Naive thymus-derived CD4-positive, alpha-beta T cell (primary cell): ENCODE measurements around the gene ARHGAP25. TPM values are rescaled to one million over a fixed set of nuclear protein-coding genes. Genes with fewer than 3 reads are reported as not detected.

Experiments used
- ATAC-seq: fragments of 150-1000 bp; cut with Tn5 transposase; 2 replicates; pipeline ENCODE4 v1.10.0; 2021; ENCODE audit warnings: mild to moderate bottlenecking, moderate library complexity
- CTCF ChIA-PET: fragments of 350-600 bp; sonication (Branson Sonifier 250); formaldehyde crosslinking; loops from one replicate; lab custom pipeline; 2021; ENCODE audit warnings: antibody characterized with exemption; lab: Charles Lee
- POLR2A ChIA-PET: fragments of 350-600 bp; sonication (Branson Sonifier 250); formaldehyde crosslinking; loops from one replicate; lab custom pipeline; 2021; ENCODE audit warnings: antibody characterized with exemption, inconsistent platforms; lab: Charles Lee
- DNase-seq, 9 donors: peaks; one replicate each; pipeline versions ENCODE4 v3.0.0 to v3.0.0-alpha.2; 2020 to 2022; ENCODE audit warnings: mixed read lengths in 1 of 9
- H3K27ac ChIP-seq: one replicate; pipeline ENCODE4 v1.7.0; 2013; ENCODE audit warnings: mild to moderate bottlenecking, low read depth, low read length, moderate library complexity
- H3K27me3 ChIP-seq, 2 donors: one replicate each; pipeline ENCODE4 v1.7.0; 2013; ENCODE audit warnings: low read length in 2 of 2, mild to moderate bottlenecking in 2 of 2, moderate library complexity in 2 of 2; ENCODE audit not compliant: control insufficient read depth in 2 of 2, insufficient read depth in 2 of 2
- H3K36me3 ChIP-seq, 3 experiments: 1 replicate in 2 of 3; 2 replicates in 1 of 3; pipeline ENCODE4 v1.7.0; 2013; ENCODE audit warnings: low read length in 3 of 3, mild to moderate bottlenecking in 3 of 3, moderate library complexity in 1 of 3; ENCODE audit not compliant: insufficient read depth in 3 of 3, control insufficient read depth in 2 of 3
- H3K4me1 ChIP-seq, 2 donors: one replicate each; pipeline ENCODE4 v1.7.0; 2013; ENCODE audit warnings: low read length in 2 of 2, mild to moderate bottlenecking in 2 of 2, moderate library complexity in 1 of 2; ENCODE audit not compliant: control insufficient read depth in 2 of 2, insufficient read depth in 2 of 2
- H3K4me3 ChIP-seq: 2 replicates; pipeline ENCODE4 v1.7.0; 2013; ENCODE audit warnings: mild to moderate bottlenecking, low read length
- H3K9me3 ChIP-seq, 3 experiments: 1 replicate in 2 of 3; 2 replicates in 1 of 3; pipeline ENCODE4 v1.7.0; 2013; ENCODE audit warnings: low read length in 3 of 3; ENCODE audit not compliant: control insufficient read depth in 2 of 3
- H3K27ac Mint-ChIP-seq, 9 donors: one replicate each; pipeline ENCODE4 v1.8.0; 2020 to 2022; ENCODE audit warnings: mixed read lengths in 9 of 9, mild to moderate bottlenecking in 8 of 9, moderate library complexity in 5 of 9, inconsistent platforms in 2 of 9
- H3K27me3 Mint-ChIP-seq, 5 donors: one replicate each; pipeline ENCODE4 v1.8.0; 2021 to 2022; ENCODE audit warnings: mixed read lengths in 5 of 5, mild to moderate bottlenecking in 1 of 5
- H3K36me3 Mint-ChIP-seq, 5 donors: one replicate each; pipeline ENCODE4 v1.8.0; 2020 to 2022; ENCODE audit warnings: mixed read lengths in 5 of 5, mild to moderate bottlenecking in 3 of 5, inconsistent platforms in 1 of 5
- H3K4me1 Mint-ChIP-seq, 7 donors: one replicate each; pipeline ENCODE4 v1.8.0; 2020 to 2022; ENCODE audit warnings: mixed read lengths in 7 of 7, mild to moderate bottlenecking in 3 of 7, inconsistent platforms in 1 of 7
- H3K4me3 Mint-ChIP-seq, 10 donors: one replicate each; pipeline ENCODE4 v1.8.0; 2020 to 2022; ENCODE audit warnings: mild to moderate bottlenecking in 10 of 10, mixed read lengths in 10 of 10, moderate library complexity in 6 of 10, inconsistent platforms in 2 of 10
- H3K9me3 Mint-ChIP-seq, 11 donors: one replicate each; pipeline ENCODE4 v1.8.0; 2020 to 2022; ENCODE audit warnings: mixed read lengths in 11 of 11, mild to moderate bottlenecking in 4 of 11, inconsistent platforms in 1 of 11, moderate library complexity in 1 of 11
- intact Hi-C, 2 donors: fragments of 100-400 bp; cut with micrococcal nuclease; formaldehyde crosslinking; loops; one replicate each; pipeline ENCODE4 v1.15.1; 2023
- polyA plus RNA-seq, 2 donors: library from polyadenylated mRNA; unstranded; fragments of 300-500 nt; fragmentation: Illumina TruSeq; gene quantifications; one replicate each; pipeline ENCODE4 v1.2.3, GENCODE V29; 2021
- total RNA-seq, 6 experiments: library from RNA in 5 of 6; stranded (reverse) in 5 of 6; gene quantifications; 1 replicate in 5 of 6; 2 replicates in 1 of 6; pipeline ENCODE4 v1.2.3 and lab custom pipeline; 2021 to 2026

ARHGAP25 gene
- total and polyA plus RNA-seq, 7 experiments from 2014 or later, result 63.3 to 139 (median 116) TPM

DNA sequence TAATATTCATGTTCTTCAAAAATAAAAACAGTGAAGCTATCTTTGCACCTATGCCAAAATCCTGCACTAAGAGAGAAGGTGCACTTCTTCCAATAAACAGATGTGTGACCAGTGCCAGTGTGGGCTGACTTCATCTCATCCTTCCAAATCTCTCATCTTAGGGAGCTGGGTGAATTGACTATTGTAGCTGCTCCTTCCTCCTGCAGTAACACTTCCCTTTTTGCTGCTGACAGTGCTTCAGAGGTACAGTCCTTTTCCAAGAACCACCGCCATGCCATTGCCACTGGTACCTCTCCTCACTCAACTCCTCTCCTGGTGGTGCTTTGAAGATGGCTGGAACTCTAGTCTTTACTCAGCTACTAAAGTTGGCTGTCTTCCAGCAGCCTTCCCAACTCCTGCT, 42.1 kb upstream of the ARHGAP25 start:
- intact Hi-C loops, result no loop called here
- no peaks in the 10 kb centered on the region for H3K36me3 ChIP-seq
- DNase-seq (no peak), ATAC-seq (no peak)
- peaks cover 3 to 23% (median 8%) of the 10 kb centered on the region in 5 donors for H3K27me3 Mint-ChIP-seq
- H3K27me3 ChIP-seq, result peaks cover 0 to 4% of the 10 kb centered on the region in 2 donors
- H3K4me1 ChIP-seq, result no peaks in the 10 kb centered on the region
- H3K36me3 Mint-ChIP-seq, result peaks cover 0 to 5% (median 4%) of the 10 kb centered on the region in 5 donors
- H3K4me1 Mint-ChIP-seq, result peaks cover 0 to 13% (median 7%) of the 10 kb centered on the region in 7 donors
- H3K27ac ChIP-seq, result no peak overlapping the region
- H3K9me3 ChIP-seq, result no peaks in the 10 kb centered on the region
- no peak overlapping the region for H3K27ac Mint-ChIP-seq
- ChIA-PET POLR2A (no interaction called here), CTCF (no interaction called here)
- H3K4me3 Mint-ChIP-seq, result no peak overlapping the region
- no peak overlapping the region for H3K4me3 ChIP-seq
- H3K9me3 Mint-ChIP-seq, result peaks cover 0 to 5% (median 0%) of the 10 kb centered on the region in 11 donors

DNA sequence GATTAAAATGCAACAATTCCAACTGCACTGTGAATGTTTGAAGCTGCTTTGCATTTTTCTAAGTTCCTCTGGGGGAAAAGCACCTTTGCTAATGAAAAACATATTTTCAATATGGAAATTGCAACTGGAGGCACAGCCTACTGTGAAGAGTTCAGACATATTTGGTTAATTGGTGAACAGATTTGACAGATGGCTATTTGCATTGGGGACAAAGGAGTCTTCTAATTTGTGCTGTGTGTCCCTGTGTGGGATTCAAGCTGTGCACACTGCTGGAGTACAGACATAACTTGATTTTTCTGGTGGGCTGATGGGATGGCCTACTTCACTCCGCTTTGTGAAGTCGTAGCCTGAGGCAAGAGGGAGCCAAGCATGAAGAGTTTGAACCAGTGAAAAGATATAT, 40.7 kb upstream of the ARHGAP25 start:
- intact Hi-C loops, result no loop called here
- peaks cover 0 to 5% (median 4%) of the 10 kb centered on the region in 5 donors for H3K36me3 Mint-ChIP-seq
- H3K4me1 Mint-ChIP-seq, result peaks cover 0 to 21% (median 7%) of the 10 kb centered on the region in 7 donors
- H3K9me3 Mint-ChIP-seq, result peaks cover 0 to 5% (median 0%) of the 10 kb centered on the region in 11 donors
- POLR2A ChIA-PET, result no interaction called here
- no peaks in the 10 kb centered on the region for H3K9me3 ChIP-seq
- no peak overlapping the region for H3K4me3 Mint-ChIP-seq
- CTCF ChIA-PET, result no interaction called here
- H3K27ac ChIP-seq, result no peak overlapping the region
- no peak for DNase-seq
- H3K27me3 Mint-ChIP-seq, result peaks cover 3 to 23% (median 8%) of the 10 kb centered on the region in 5 donors
- no peak for ATAC-seq
- H3K36me3 ChIP-seq, result no peaks in the 10 kb centered on the region
- H3K27me3 ChIP-seq, result peaks cover 0 to 4% of the 10 kb centered on the region in 2 donors
- H3K4me1 ChIP-seq, result no peaks in the 10 kb centered on the region
- no peak overlapping the region for H3K4me3 ChIP-seq
- H3K27ac Mint-ChIP-seq, result no peak overlapping the region

DNA sequence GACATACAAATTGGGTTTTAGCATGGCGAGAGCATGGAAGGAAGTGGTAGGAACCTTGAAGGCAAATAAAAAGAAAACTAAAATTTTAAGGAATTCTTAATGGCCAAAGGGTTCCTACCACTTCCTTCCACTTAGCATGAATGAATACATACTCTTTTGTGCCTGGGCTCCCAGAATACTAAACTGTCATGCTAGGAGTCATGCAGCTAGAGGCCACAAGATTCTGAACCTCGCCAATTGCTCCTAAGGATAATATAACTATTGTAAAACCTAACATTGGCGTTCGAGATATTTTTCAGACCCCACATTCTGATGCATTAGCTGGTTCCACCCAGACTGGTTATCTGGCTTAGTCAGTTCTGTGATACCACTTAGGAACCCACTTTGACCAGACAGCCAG, 38.6 kb upstream of the ARHGAP25 start:
- Mint-ChIP-seq H3K9me3 (peaks cover 0 to 19% (median 5%) of the 10 kb centered on the region in 11 donors), H3K27me3 (peaks cover 6 to 25% (median 8%) of the 10 kb centered on the region in 5 donors), H3K4me3 (no peak overlapping the region), H3K27ac (no peak overlapping the region), H3K36me3 (peaks cover 4 to 8% (median 5%) of the 10 kb centered on the region in 5 donors), H3K4me1 (peaks cover 0 to 10% (median 0%) of the 10 kb centered on the region in 7 donors)
- Histone ChIP-seq H3K27ac (no peak overlapping the region), H3K4me1 (no peaks in the 10 kb centered on the region), H3K27me3 (peaks cover 0 to 4% of the 10 kb centered on the region in 2 donors), H3K4me3 (no peak overlapping the region), H3K9me3 (no peaks in the 10 kb centered on the region), H3K36me3 (no peaks in the 10 kb centered on the region)
- ChIA-PET POLR2A (interaction anchor here (0.7 kb wide), 1 partner anchor 13 kb away, joined by 3 read pairs; no protein-coding TSS in a partner anchor), CTCF (no interaction called here)
- DNase-seq, result no peak
- intact Hi-C loops, result no loop called here
- ATAC-seq, result no peak

DNA sequence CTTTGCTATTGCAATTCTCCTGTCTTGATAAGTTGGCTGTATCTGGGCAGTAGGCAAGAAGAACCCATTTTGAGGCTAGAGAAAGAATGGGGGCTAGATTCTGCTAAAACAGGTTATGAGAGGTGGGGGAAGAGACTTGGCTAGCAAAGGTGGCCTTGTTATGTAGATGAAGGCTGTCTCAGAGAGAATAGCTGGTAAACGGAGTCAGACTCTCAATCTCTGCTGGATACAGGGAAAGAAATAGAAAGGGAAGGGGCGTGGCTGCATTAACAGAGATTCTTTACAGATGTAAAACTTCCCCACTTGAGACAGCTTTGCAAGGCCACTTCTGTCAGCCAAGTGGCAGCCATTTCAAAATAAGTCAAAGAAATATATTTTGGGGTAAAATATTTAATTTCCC, 38.1 kb upstream of the ARHGAP25 start:
- Mint-ChIP-seq H3K36me3 (peaks cover 3 to 8% (median 5%) of the 10 kb centered on the region in 5 donors), H3K27me3 (peaks cover 5 to 25% (median 7%) of the 10 kb centered on the region in 5 donors), H3K9me3 (peaks cover 0 to 19% (median 5%) of the 10 kb centered on the region in 11 donors), H3K4me3 (no peak overlapping the region), H3K27ac (no peak overlapping the region), H3K4me1 (peaks cover 0 to 10% (median 0%) of the 10 kb centered on the region in 7 donors)
- no peak overlapping the region for H3K4me3 ChIP-seq
- ChIA-PET POLR2A (interaction anchor here (0.7 kb wide), 1 partner anchor 13 kb away, joined by 3 read pairs; no protein-coding TSS in a partner anchor), CTCF (interaction anchor here (0.6 to 0.9 kb wide), 2 partner anchors 229 to 233 kb away, joined by 3 read pairs; no protein-coding TSS in a partner anchor)
- no peak for ATAC-seq
- no peak overlapping the region for H3K27ac ChIP-seq
- intact Hi-C loops, result no loop called here
- H3K27me3 ChIP-seq, result peaks cover 0 to 4% of the 10 kb centered on the region in 2 donors
- H3K36me3 ChIP-seq, result no peaks in the 10 kb centered on the region
- no peak for DNase-seq
- no peaks in the 10 kb centered on the region for H3K4me1 ChIP-seq
- no peaks in the 10 kb centered on the region for H3K9me3 ChIP-seq

DNA sequence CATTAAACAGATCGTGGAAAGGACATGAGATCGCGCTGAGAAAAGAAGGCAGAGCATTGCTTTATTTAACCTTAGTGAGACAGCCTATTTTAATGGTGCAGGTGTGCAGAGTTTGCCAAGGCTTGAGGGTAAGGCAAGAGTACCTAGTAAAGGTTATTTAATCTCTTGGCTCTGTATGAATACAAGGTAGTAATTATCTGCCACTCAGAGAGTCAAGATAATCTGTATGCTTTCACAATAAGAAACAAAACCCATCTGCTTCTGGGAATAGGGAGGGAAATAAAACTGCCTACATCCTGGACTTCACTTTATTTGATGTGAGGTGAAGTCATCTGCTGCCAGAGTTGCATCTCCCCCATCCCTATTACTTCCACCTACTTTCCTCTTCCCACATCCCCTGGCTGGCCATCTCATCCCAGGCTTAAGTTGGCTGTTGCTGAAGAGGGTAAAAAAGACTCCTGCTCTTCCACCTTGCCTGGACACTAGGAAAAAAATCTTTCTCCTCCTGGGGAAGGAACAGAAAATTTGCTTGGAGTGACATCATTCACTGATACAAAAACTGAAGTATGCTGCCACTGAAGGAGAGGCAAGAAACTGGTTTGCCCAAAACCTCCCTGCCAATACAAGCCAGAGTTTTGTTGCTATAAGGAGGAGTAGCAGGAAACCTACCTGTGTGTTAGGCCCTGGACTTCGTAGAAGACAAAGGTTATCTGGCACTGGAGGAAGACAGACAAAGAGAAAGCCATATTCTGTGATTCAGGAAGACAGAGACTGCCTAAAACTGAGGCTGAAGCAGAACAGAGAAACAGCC, 35.8 kb upstream of the ARHGAP25 start:
- Mint-ChIP-seq H3K9me3 (peaks cover 0 to 19% (median 4%) of the 10 kb centered on the region in 11 donors), H3K36me3 (peaks cover 0 to 5% (median 4%) of the 10 kb centered on the region in 5 donors), H3K4me3 (no peak overlapping the region), H3K27ac (no peak overlapping the region), H3K4me1 (peaks cover 0 to 18% (median 0%) of the 10 kb centered on the region in 7 donors), H3K27me3 (peaks cover 0 to 23% (median 7%) of the 10 kb centered on the region in 5 donors)
- intact Hi-C loops, result no loop called here
- ATAC-seq (no peak), DNase-seq (no peak)
- no peak overlapping the region for H3K4me3 ChIP-seq
- H3K27me3 ChIP-seq, result peaks cover 0 to 4% of the 10 kb centered on the region in 2 donors
- no peaks in the 10 kb centered on the region for H3K36me3 ChIP-seq
- ChIA-PET CTCF (no interaction called here), POLR2A (no interaction called here)
- H3K27ac ChIP-seq, result no peak overlapping the region
- H3K9me3 ChIP-seq, result no peaks in the 10 kb centered on the region
- H3K4me1 ChIP-seq, result no peaks in the 10 kb centered on the region

DNA sequence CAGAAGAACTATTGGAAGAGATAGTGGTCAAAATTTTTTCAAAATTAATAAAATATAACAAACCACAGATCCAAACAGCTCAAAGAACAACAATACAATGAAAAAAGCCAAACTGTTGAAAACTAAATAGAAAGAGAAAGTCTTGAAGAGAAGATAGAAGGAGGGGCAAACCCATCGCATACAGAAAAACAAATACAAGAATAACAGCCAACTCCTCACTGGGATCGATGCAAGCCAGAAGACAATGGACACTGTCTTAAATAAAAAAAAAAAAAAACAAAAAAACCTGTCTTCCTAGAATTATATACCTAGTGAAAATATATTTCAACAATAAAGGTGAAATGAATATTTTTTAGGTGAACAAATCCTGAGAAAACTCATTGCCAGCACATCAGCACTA, 34.1 kb upstream of the ARHGAP25 start:
- Mint-ChIP-seq H3K4me1 (peaks cover 0 to 18% (median 0%) of the 10 kb centered on the region in 7 donors), H3K4me3 (no peak overlapping the region), H3K36me3 (peaks cover 0 to 5% (median 4%) of the 10 kb centered on the region in 5 donors), H3K27ac (no peak overlapping the region), H3K27me3 (peaks cover 0 to 21% (median 6%) of the 10 kb centered on the region in 5 donors), H3K9me3 (peaks cover 0 to 19% (median 4%) of the 10 kb centered on the region in 11 donors)
- Histone ChIP-seq H3K4me3 (no peak overlapping the region), H3K9me3 (no peaks in the 10 kb centered on the region), H3K4me1 (no peaks in the 10 kb centered on the region), H3K27ac (no peak overlapping the region), H3K27me3 (no peaks in the 10 kb centered on the region), H3K36me3 (no peaks in the 10 kb centered on the region)
- POLR2A ChIA-PET, result interaction anchor here (0.9 kb wide), 1 partner anchor 214 kb away, joined by 3 read pairs; no protein-coding TSS in a partner anchor
- ATAC-seq (no peak), DNase-seq (no peak)
- CTCF ChIA-PET, result interaction anchor here (0.9 kb wide), 1 partner anchor 9 kb away, joined by 4 read pairs; no protein-coding TSS in a partner anchor
- intact Hi-C loops, result no loop called here
